GDM1 (cell line): ENCODE measurements around the gene SRRM4.

Experiments used
- DNase-seq: peaks from one replicate; lab custom pipeline; 2025; lab: John Stamatoyannopoulos, UW

Gene SRRM4

DNA sequence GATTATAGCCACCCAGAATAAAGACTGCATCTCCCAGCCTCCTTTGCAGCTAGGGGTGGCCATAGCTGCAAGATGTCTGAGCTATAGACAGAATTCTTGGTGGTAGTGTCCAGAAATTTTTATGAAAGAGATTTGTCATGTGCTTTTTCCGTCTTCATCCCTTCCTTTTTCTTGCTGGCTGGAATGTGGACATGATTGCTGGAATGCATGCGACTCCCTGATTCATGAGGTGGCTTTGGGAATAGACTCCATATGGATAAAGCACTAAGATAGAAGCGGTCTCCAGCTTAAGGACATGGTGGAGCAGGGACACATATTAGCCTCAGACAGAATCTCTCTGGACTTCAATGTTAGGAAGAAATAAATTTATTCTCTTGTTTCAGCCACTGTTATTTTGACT is 187.4 kb downstream of the SRRM4 start:
- DNase-seq, result no peak

DNA sequence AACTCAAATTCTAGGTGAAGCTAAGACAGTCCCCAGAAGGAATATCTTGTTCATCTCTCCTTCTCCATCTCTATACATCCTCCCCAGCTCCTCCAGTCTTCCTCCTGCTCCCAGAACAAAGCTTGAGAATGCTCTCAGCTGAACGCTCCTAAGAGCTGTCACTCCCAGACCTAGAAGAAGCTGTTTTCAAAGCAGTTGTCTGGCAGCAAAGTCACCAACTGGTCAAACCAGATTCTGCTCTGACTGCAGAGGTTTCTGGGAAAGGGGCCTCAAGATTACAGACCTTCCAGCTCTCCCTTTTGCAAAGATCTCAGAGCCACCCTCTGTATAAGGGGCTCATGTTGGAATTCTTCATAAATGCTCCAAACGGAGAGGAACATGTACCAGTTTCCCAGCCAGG is 187.8 kb downstream of the SRRM4 start:
- no peak for DNase-seq

DNA sequence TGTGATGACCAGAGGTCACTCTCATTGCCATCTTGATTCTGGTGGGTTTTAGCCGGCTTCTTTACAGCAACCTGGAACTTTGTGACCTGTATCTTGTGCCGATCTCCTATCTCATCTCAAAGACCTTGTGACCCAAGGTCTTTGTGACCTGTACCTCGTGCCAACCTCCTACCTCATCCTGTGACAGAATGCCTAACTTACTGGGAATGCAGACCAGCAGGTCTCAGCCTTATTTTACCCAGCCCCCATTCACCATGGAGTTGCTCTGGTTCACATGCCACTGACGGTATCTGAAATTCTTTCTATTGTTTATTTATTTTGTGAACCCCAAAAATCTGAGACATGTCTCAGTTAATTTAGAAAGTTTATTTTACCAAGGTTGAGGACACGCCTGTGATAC is 189.9 kb downstream of the SRRM4 start:
- DNase-seq, result no peak

DNA sequence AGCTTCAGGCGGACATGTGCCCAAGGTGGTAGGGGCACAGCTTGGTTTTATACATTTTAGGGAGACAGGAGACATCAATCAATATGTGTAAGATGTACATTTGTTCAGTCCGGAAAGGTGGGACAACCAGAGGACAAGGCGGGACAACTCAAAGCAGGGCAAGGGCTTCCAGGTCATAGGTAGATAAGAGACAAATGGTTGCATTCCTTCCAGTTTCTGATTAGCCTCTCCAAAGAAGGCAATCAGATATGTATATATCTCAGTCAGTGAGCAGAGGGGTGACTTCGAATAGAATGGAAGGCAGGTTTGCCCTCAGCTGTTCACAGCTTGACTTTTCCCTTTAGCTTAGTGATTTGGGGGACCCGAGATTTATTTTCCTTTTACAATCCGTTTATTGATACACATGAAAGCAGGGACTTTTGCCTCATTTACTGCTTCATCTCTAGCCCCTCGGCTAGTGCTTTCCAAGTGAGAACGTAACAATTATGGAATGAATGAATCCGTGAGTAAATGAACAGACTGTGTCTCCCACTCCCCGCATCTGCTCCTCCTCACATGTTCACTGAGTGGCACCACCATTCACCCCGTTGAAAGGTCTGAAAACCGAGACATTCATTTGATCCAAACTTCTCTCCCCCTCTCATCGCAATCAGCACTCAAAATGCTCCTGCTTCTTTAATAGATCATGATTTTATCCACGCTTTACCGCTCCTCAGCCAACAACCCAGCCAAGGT is 190.5 kb downstream of the SRRM4 start:
- DNase-seq, result no peak

DNA sequence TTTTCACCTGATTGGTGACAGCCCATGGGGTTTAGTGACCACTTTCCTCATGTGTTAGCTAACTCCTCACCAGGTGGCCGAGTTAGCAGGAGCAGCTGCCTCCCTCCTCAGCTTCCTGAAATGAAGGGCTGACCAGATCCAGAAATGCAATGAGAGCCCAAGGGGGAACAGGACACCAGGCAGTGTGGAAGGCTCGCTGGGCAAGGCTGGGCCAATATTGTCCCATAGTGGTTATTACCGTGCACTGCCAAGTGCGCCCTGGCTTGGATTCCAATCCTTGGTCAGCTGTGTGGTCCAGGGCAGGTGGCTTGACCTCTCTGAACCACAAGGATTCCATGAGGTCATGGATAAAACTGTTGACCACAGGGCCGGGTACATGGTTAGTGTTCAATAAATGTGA is 193.7 kb downstream of the SRRM4 start:
- DNase-seq, result no peak

DNA sequence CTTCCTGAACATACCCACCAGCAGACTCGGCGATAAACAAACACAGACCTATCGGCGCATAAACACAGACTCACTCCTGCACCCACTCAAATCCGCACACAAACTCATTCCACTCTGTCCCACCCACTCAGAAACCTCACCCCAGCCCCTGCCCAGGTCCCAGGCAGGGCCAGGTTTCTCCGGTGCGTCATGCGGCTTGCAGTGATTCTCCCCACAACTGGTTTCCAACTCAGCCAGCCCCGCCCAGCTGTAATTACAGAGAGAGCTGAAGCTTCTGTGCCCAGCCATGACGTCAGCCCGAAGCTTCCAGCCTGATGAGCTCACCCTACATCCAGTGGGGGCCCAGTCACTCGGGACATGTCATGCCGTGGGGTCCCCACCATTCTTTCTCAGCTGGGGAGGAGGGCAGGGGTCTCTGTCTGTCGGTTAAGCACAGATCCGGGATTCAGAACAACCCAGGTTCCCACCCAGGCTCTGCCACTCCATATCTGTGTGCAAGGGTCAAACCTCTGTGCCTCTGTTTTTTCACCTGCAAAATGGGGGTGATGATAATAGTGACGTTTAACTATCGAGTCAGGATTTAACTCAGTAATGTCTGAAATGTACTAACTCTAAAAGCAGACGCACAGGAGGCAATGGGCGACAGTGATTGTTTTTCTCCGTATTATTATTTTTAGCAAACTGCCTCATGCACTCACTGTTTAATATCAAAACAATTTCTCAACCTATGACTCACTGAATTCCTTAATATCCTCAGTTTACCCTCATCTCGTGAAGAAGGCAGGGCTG is 195.1 kb downstream of the SRRM4 start:
- no peak for DNase-seq

DNA sequence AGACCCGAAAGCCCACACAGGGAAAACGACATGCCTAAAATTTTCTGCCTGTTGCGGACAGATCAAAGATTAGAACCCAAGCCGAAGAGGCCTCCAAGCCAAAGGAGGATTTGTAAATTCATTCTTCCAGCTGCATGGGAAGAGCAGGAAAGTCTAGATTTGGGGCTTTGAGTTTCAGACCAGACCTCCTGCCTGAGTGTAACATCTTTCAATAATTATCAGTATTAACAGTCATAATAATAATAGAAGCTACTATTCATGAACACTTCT is 195.7 kb downstream of the SRRM4 start:
- no peak for DNase-seq

DNA sequence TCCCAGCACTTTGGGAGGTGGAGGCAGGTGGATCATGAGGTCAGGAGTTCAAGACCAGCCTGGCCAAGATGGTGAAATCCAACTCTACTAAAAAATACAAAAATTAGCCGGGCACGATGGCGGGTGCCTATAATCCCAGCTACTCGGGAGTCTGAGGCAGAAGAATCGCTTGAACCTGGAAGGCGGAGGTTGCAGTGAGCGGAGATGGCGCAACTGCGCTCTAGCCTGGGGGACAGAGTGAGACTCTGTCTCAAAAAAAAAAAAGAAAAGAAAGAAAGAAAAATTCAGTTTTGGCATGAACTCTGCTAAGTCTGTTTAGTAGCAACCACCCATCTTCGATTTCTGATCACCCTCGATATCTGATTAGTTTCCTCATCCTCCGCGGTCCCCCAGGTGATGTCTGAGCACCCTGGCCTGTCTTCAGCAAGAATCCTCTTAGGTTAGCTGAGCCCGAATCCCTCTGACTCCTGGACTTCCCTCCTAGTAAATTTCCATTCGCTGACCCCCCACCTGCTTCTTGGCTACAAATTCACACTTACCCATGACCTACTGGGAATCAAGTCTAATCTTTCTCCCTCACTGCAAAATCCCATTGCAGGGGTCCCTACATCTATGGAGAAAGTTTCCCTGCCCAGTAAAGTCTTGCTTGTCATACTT is 196.5 kb downstream of the SRRM4 start:
- no peak for DNase-seq

DNA sequence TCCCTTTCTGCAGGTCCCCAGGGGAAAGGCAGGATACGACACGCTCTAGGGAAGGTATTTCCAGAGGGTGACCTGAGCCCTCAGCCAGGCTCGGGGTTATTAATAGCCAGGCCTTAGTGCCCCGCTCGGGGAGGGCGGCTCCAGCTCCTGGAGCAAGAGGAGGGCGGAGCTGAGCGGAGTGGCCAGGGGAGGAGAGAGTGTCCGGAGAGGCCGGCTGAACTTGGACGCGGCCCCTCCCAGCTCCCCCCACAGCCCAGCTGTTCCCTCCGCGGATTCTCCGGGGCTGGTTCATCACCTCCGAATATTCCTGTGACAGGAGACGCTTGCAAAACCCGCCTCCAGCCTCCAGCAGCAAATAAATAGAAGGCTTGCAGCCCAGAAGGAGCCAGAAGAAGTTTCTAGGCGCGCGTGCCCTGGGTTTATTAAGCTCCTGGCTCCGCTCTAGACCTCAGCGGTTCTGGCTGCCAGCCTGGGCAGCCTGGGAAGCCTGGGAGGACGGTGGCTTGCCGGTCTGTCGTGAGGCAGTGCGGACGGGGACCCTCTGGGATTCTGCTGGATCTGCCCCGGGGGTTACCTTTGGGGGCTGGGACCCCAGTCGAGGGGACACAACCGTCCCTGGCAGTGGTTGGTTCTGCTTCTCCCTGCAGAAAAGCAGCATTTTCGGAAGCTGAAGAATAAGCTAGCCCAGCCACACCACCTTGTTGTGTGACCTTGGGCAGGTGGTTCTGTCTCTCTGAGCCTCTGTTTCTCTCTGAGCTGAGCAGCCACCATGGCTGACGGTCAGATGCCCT is 197.4 kb downstream of the SRRM4 start, which contains the start of gene HSPB8:
Gene HSPB8 (plus strand): TSS at position 388 of the 791 bp plus-strand sequence. CDS start 382 bp downstream, at position 770.
- no peak for DNase-seq

DNA sequence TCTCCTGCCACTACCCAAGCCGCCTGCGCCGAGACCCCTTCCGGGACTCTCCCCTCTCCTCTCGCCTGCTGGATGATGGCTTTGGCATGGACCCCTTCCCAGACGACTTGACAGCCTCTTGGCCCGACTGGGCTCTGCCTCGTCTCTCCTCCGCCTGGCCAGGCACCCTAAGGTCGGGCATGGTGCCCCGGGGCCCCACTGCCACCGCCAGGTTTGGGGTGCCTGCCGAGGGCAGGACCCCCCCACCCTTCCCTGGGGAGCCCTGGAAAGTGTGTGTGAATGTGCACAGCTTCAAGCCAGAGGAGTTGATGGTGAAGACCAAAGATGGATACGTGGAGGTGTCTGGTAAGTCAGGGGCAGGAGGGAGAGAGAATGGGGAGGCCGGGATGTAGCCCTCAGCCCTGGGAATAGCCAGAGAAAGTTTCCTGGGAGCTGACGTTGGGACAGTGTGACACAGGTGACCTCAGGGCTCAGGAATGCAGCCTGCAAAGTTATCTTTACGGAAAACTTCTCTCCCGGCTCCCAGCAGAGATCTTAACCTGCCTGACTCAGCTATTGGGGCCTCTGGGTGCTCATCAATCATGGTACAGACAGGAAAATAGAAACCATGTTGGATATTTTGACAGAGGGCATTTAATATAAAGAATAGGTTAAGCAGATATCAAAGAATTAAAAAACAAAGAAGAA is 198.1 kb downstream of the SRRM4 start:
- DNase-seq, result no peak

DNA sequence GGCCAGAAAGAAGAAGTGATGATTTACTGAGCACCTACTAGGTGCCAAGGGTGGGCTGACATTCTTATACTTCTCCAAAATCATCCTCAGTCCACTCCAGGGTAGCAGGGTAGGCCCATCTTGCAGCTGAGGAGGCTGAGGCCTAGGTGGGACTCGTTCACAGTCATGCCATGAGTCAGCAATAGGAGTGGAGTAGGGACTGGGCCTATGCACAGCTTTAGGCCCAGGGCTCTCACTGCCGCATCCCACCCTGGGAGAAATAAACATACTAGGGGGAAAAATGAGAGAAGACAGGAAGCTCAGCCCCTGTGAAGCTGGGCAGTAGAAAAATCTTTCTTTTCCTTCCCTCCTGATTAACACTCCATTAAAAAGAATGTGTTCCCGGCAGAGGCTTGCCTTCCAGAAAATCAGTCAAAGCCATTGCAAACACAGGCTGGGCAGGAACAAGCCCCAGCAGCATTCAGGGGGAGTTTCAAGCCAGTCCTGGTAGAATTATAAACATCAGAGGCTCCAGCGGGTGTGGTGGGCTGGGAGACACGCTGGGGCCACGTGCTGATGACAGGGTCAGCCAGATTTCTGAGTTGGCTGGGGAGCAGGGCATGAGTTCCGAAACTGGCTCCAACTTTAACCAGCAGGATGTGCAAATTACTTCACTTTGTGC is 199.2 kb downstream of the SRRM4 start:
- DNase-seq, result no peak

DNA sequence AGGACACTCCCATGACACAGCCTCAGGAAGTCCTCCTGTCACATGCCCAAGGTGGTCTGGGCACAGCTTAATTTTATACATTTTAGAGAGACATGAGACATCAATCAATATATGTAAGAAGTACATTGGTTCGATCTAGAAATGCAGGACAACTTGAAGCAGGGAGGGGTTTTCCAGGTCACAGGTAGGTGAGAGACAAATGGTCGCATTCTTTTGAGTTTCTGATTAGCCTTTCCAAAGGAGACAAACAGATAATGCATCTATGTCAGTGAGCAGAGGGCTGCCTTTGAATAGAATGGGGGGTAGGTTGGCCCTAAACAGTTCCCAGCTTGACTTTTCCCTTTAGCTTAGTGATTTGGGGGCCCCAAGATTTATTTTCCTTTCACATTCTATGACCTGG is 199.9 kb downstream of the SRRM4 start:
- DNase-seq, result no peak

DNA sequence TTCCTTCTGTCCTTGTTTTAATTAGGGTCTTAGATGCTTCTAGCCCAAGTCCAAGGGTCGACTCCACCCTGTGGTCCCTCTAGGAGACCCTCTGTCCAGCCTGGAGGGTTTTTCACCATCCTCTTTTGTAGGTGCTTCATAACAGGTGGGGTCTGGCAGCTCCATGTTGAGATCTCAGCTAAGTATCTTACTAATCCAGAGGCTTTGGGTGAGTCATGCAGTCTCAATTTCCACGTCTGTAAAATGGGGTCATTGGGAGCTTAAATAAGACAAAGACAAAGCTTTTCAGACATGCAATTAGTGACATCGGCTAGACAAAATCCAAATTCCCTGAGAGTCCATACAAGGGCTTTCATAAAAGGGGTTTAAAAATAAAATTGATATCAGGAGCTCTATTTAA is 200.6 kb downstream of the SRRM4 start:
- no peak for DNase-seq

DNA sequence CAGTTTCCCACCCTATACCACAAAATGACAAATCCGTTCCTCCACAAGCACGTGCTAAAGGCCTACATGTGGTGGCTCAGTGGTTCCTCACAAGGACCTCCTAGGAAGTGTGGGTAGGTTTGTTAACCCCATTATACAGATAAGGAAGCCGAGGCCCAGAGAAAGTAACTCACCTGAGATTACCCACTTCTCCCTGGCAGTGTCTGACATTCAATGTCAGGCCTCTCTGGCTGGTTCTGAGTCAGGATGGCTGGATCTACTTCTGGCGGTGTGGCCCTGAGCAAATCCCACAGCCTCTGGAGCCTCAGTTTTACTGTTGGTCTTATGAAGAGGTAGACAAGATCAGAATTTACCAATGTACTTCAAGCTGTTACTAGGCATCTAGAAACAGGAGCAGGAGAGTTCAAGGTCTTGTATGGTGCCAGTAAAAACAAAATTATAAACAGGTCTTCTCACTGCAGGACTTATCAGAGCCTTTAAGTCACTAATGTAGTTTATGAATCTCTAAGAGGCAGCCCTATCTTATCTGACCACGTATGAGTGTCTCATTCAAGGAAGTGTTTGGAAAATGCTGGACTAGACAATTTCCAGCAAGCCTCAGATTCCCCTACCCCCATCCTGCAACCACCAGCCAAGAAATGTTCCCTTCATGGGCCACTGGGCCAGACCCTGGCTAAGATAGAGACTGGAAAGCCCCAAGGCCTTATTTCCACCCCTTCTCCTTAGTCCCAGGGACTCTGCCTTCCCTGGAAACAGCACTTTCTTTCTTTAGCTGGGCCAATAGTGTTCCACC is 201.6 kb downstream of the SRRM4 start:
- no peak for DNase-seq

DNA sequence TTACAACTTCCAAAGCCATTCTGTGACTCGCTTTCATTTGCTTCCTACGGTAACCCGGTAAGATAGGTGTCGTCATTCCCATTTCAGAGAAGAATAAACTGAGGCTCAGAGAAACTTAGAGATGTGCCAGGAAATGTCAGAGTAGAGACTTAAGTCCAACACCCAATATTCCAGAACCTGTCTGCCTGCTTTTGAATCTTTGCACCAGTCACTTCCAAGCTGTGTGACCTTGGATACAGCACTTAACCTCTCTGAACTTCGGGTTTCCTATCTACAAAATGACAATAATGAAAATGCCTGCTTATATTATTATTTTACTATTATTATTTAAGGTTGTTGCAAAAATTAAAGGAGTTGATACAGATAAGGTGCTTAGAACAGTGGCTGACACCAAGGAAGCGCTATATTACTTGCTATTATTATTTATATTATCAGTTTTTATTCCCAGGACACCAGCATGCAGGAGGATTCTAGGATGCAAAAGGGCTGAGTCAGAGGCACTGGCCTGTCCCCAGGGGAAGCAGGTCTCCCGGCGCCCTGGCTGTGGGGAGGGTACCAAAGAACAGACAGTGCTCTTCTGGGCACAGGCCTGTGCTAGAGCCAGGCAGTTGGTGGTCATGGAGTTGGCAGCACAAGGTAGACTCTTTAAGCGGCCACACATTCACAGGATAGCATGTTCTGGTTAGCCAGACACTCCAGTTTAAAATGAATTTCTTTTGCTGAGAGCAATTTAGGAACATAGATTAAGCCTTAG is 202.8 kb downstream of the SRRM4 start:
- no peak for DNase-seq

DNA sequence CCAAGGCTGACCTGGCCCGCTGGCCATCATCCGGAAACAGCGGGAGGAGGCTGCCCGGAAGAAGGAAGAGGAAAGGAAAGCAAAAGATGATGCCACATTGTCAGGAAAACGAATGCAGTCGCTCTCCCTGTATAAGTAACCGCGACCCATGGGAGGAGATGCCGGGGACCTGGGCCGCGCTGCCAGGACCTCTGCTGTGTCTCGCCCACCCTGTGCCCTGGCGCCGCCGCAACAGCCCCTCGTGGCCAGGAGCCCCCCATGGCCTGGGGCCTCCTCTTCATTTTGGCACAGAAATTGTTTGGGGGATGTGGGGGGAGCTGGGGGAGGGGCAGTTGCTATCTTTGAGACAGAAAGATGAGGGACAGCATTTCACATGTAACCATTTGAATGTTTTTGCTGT is 213.9 kb downstream of the SRRM4 start:
- DNase-seq, result no peak

DNA sequence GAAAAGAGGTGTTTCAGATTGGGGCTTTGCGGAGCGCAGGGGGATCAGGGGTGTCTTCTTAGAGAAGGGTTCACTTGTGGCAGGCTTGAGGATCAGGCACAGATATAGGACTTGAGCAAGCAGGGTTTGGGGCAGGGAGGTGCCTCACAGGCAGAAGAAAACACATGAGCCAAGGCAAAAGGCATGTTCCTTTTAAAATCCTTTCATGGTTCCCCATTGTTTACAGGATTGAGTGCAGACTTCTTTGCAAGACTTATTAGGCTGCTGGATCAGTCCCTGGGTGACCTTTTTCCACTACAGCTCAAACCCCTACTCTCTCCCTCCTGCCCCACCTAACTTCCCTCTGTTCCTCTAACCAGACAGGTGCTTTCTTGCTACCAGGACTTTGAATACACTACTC is 217.1 kb downstream of the SRRM4 start:
- DNase-seq, result no peak

DNA sequence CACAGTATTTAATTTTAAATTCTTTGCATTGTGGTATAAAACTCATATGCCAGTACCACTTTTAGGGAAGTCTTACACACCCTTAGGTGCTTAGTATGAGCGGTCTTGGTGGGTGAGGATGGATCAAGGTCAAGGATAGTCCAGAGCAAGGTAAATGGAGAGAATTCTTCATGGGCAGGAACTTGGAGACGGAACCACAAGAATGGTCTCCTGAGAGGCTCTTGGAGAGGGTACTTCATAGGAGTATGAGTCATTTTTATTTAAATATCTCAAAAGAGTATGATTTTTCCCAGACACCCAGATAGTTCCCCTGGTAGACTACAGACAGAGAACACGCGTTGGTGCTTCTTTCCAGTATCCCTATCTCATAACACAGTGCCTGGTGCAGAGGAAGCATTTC is 219.3 kb downstream of the SRRM4 start:
- DNase-seq, result no peak

DNA sequence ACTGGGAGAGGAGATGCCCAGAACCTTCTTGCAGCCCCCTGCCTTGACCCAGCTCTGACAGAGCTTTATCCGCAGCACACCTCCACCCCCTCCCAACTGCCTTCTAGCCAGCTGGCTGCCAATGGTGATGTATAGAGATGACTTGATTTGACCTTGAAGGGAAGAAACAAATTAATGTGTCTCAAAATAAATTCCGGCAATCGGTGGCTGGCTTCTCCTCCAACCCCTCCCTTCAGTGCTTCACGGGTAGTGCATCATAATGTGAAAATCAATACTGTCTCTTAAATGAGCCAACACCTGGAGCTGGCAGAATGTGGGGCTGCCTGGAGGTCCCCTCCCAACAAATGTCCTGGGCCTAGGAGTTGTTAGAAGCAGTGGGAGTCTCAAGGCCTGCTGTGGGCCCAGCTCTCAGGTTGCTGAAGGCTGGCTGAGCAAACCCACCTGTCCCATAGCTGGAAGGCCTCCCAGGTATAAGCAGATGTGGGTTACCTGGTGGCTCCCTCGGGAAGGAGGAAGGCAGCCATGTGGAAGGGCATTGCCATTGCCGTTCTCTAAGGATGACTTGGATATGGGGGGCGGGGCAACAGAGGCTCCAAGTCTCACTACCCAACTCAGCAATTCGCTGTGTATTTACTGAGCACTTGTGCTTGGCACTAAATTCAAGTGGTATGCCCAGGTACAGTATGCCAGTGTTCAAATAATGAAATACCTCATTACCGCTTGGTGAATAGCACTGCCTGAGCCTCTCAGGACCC is 220.6 kb downstream of the SRRM4 start:
- no peak for DNase-seq
